Astrocyte of the hippocampus (primary cell): ENCODE results near the gene ZFY.

ENCODE experiments used
- DNase-seq: peaks from one replicate; pipeline ENCODE4 v3.0.0; 2011; ENCODE audit warnings: low read depth, low spot score

Gene ZFY

DNA sequence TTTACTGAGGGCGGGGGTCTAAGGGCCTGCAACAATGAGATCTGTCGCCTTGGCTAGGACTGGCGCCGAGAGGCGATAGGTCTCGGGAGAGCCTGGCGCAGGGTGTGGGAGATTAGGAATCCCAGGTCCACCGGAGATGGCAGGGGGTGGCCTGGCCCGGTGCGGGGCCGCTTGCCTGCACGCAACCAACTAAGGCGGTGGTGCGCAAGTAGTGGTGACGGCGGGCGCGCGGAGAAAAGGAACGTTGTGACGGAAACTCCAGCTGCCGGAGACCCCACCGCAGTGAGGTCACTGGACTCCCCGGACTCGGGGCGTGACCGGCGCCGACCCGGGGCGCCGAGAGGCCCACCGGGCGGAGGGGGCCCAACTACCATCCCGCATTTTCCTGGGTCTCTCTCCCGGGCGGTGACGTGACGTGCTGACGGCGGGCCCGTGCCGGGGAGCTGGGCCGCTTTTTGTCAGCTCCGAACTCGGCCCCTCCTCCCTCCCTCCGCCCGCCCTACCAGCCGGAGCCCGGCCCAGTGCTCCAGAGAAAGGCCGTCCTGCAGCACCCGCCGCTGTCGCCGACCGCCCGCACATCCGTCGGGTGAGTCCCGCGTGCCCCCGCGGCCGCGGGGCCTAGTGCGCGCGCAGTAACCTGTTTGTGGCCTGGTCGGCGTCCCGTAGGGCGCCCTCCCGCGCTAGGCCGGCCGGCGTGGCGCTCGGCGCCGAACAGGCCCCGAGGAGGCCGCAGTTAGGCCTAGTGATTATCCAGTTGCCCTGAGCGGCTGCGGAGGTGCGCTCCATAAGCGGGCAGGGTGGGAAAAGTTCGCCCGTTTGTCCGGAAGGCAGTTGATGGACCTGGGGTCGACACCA is at the start of gene ZFY:
Gene ZFY (plus strand): TSS at position 521 of the 855 bp plus-strand sequence. CDS start 18,556 bp downstream, outside the sequence.
- no peak for DNase-seq

DNA sequence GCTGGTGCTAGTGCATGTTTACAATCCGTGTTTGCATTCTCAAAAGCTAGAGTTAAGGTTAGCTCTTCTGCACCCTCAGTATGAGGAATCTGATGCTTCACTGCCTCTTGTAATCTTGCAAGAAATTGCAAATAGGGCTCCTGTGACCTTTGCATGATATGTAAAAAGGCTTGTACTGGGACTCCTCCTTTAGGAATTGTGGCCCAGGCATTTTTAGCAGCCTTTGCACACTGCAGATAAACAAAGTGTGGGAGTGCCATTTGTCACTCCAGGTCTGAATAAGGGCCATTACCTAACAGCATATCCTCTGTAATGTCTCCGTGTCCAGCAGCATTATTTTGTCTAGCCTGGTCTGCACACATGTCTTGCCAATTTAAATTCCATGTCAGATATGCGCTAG is 49.3 kb upstream of the ZFY start:
- DNase-seq, result no peak

GRCh38 chrY:2887386-2887785 is 47.8 kb upstream of the ZFY start:
- DNase-seq, result no peak

DNA sequence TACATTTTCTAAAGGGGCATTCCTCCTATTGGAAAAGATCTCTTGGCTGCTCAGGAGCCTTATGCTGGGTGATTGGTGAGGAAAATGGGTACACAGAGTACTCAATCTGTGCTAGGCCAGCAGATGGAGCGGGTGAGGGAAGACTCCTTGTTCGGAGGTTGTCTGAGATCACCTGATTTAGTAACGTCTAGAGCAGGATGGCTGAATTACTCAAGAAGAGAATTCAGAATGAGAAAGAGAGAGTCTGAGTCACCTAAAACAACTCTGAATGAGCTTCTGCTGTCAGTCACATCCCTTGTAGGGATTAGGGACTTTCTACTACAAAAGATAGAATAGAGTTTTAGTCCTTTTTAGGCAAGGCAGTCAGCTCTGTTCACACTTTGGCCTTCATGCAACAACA is 47.2 kb upstream of the ZFY start:
- no peak for DNase-seq

DNA sequence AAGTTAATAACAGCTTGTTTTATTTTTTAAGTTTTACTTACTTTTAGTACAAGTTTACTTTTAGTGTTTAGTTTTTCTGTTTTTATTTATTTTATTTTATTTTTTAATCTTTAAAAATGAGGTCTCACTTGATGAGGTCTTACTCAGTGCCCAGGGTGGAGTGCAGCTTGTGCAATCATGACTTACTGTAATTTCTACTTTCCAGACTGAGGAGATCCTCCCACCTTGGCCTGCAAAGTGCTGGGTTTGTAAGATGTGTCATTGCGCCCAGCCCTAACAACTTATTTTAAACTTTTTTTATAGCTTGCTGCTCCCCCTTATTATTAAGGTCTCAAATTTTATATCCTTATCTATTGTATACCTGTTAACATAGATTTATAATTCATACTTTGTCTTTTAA is 41.7 kb upstream of the ZFY start:
- DNase-seq, result no peak

DNA sequence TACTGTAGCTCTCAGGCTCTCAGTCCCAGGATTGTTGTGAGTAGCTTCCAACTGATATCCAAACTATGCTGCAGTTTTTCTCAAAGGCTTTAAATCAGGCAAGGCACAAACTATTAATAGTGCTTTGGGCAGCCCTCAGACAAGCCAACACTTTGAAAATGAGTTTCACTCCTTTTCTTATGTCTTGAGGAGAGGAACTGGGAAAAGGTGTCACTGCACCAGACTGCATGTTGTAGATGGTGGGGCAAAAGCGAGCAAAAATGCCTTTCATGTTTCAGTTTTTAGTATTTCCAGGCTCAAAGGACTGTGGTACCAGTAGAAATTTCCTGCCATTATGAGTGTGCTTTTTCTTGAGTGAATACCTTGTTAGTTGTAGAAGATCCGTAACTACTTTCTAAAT is 39.1 kb upstream of the ZFY start:
- no peak for DNase-seq

GRCh38 chrY:2907356-2907755 is 27.8 kb upstream of the ZFY start:
- no peak for DNase-seq

- no peak for DNase-seq
Measured at GRCh38 chrY:2913066-2913815, 21.9 kb upstream of the ZFY start.

DNA sequence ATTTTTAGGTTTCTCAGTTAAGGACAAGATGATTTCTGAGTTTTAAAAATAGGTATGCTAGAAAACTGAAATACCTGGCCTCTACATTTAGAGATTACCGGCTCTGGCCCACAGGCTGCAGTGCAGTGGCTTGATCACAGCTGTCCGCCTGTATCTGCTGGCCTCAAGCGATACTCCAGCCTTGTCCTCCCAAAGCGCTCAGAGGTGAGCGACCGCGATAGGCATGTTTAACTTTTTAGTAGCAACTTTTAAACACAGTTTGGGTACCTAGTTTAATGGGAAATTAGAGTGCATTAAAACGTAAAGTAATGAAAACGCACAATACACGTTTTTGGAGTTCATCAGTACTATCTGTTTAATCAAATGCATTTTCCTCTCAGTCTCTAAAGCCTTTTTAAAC is 1.1 kb upstream of the ZFY start:
- no peak for DNase-seq

- DNase-seq, result no peak
Measured at GRCh38 chrY:2935716-2936435, 695 bp downstream of the ZFY start.

DNA sequence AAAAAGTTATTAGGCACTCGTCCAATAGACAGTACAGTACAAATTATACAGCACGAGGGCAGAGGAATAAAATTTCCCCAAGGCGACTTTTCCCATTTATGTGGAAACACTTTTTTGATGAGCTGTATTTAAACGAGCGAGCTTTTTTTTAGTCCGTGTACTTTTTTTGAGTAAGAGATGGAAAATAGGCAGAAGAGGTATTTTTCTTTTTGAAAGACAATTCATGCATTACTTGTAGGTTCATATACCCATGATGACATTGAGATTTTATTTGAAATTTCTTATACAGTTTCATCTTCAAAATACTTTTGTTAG is 1.2 kb downstream of the ZFY start:
- DNase-seq, result no peak

DNA sequence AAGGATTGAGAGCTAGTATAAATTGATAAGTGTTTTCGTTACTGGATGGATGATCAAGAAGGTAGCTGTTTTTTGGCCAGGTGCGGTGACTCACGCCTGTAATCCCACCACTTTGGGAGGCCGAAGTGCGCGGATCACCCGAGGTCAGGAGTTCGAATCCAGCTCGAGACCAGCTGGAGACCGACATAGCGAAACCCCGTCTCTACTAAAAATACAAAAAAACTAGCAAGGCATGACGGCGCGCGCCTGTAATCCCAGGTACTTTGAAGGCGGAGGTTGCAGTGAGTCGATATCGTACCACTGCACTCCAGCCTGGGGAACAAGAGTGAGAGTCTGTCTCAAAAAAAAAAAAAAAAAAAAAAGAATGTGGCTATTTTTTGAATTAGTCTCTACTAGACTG is 2.0 kb downstream of the ZFY start:
- no peak for DNase-seq

DNA sequence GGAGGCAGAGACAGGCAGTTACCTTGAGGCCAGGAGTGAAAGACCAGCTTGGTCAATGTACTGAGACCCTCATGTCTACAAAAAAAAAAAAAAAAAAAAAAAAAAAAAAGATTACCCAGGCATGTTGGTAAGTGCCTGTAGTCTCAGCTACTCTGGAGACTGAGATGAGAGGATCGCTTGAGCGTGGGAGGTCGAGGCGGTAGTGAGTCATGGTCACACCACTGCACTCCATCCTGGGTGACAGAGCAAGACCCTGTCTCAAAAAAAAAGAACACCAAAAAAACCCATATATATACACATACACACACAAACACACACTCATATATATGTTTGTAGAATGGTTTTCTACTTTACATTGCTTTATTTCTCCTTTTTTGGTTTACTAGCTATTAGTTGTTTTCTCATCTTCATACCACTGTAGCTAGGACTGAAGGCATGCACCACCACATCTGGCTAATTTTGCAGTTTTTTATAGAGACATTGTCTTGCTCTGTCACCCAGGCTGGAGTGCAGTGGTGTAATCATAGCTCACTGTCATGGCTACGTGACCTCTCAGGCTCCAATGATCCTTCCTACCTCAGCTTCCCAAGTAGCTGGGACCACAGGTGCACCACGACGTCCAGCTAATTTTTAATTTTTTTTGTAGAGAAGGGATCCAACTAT is 14.5 kb downstream of the ZFY start:
- no peak for DNase-seq

- DNase-seq, result no peak
Measured at GRCh38 chrY:2950655-2951054, 15.5 kb downstream of the ZFY start.

DNA sequence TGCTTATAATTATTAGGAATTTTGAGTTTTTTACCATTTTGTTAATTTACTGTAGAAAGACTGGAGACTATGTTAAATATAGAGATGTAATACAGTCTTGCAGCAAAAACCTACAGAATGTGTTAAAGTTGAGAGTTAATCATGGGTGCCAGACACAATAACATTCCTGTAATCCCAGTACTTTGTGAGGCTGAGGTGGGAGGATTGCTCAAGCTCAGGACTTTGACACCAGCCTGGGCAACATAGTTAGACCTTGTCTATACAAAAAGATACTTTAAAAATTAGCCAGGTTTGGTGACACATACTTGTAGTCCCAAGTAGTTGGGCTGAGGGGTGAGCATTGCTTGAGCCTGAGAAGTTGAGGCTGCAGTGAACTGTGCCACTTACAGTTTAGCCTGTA is 17.7 kb downstream of the ZFY start:
- no peak for DNase-seq

DNA sequence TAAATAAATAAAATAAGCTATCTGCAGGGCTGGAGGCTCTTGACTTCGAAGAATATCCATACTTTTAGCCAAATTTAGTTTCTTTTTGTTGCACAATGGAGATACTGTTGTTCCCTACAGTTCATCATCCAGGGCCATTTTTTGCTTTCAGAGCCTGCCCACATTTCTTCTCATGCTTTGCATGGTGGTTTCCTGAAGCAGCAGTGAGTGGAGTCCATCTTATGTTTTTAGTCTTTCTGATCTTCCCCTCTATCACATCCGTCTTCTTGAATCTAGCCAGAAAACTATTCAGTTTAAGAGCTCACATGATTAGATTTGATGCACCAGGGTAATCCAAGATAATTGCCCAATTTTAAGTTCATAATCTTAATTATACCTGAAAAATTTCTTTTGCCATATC is 19.6 kb downstream of the ZFY start:
- DNase-seq, result no peak

- no peak for DNase-seq
Measured at GRCh38 chrY:2955561-2955960, 20.4 kb downstream of the ZFY start.

DNA sequence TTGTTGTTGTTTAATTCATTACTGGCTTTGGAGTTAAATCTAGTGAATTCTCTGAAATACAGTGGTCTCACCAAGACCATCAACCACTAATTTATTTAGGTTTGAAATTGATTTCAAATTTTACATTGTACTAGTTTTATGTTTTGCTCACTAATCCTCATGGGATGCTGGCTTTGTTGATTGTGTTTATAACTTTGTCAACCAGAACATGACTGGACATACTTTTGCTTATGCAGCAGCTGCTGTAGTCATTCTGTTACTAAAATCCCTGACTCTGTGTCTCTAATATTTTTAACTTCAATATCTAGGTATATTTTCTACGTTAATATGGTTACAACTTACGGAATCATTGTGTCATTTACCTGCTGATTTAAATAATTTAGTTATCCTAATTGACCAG is 26.9 kb downstream of the ZFY start:
- no peak for DNase-seq

- no peak for DNase-seq
Measured at GRCh38 chrY:2964814-2965213, 29.6 kb downstream of the ZFY start.

GRCh38 chrY:2965629-2966028 is 30.4 kb downstream of the ZFY start:
- no peak for DNase-seq

- DNase-seq, result no peak
Measured at GRCh38 chrY:2969561-2969960, 34.4 kb downstream of the ZFY start.

- no peak for DNase-seq
Measured at GRCh38 chrY:2972708-2973107, 37.5 kb downstream of the ZFY start.
